ENCODE measurements around the gene SENP2. TPM values are rescaled to one million over a fixed set of nuclear protein-coding genes. Genes with fewer than 3 reads are reported as not detected.

The SENP2 gene
- total and polyA plus RNA-seq, 8 donors: 5.7 to 20.7 (median 14.4) TPM

GRCh38 chr3:185646382-185647133 lies 60.5 kb downstream of the SENP2 start:
- WGBS, 2 donors: 73 to 82% methylated on average over 14 of the region's 14 CpGs
- DNase-seq (no peak), ATAC-seq (no peak), FAIRE-seq (no peak)
- no peaks in the 10 kb centered on the region for H3K36me3 ChIP-seq
- intact Hi-C loops (cut with DNase I): no loop called here
- no peaks in the 10 kb centered on the region for H3K27me3 ChIP-seq
- no peaks in the 10 kb centered on the region for H3K4me1 ChIP-seq
- no peak overlapping the region for H3K27ac ChIP-seq
- H3K4me3 ChIP-seq: no peak overlapping the region
- no peak for TF ChIP-seq CTCF (IDR thresholded peaks at IDR 0.05)
- no peaks in the 10 kb centered on the region for H3K9me3 ChIP-seq

GRCh38 chr3:185647134-185647879 lies 61.2 kb downstream of the SENP2 start:
- WGBS, 2 donors: 82 to 83% methylated on average over 19 of the region's 19 CpGs
- DNase-seq: no peak

GRCh38 chr3:185647880-185648210 lies 61.8 kb downstream of the SENP2 start:
- H3K4me1 ChIP-seq: no peaks in the 10 kb centered on the region
- H3K27ac ChIP-seq: no peak overlapping the region
- FAIRE-seq: no peak
- no peak for TF ChIP-seq CTCF (IDR thresholded peaks at IDR 0.05)
- intact Hi-C loops (cut with DNase I): no loop called here
- WGBS, 2 donors: 93% methylated on average over 10 of the region's 10 CpGs
- H3K27me3 ChIP-seq: no peaks in the 10 kb centered on the region
- no peak for ATAC-seq
- H3K9me3 ChIP-seq: no peaks in the 10 kb centered on the region
- DNase-seq: no peak
- H3K4me3 ChIP-seq: no peak overlapping the region
- no peaks in the 10 kb centered on the region for H3K36me3 ChIP-seq

More at GRCh38 chr3:185647134-185647879, 61.2 kb downstream of the SENP2 start:
- FAIRE-seq (no peak), ATAC-seq (no peak)
- Histone ChIP-seq H3K4me1 (no peaks in the 10 kb centered on the region), H3K27ac (no peak overlapping the region), H3K9me3 (no peaks in the 10 kb centered on the region), H3K4me3 (no peak overlapping the region), H3K27me3 (no peaks in the 10 kb centered on the region), H3K36me3 (no peaks in the 10 kb centered on the region)
- no peak for TF ChIP-seq CTCF (IDR thresholded peaks at IDR 0.05)
- intact Hi-C loops (cut with DNase I): no loop called here

- no peak overlapping the region for H3K4me3 ChIP-seq
- no peak for DNase-seq
- TF ChIP-seq CTCF (IDR thresholded peaks at IDR 0.05): no peak
- intact Hi-C loops (cut with DNase I): no loop called here
- H3K4me1 ChIP-seq: no peaks in the 10 kb centered on the region
- no peaks in the 10 kb centered on the region for H3K9me3 ChIP-seq
- FAIRE-seq: no peak
- WGBS, 2 donors: 95 to 97% methylated on average over 4 of the region's 4 CpGs
- no peaks in the 10 kb centered on the region for H3K36me3 ChIP-seq
- no peak overlapping the region for H3K27ac ChIP-seq
- no peaks in the 10 kb centered on the region for H3K27me3 ChIP-seq
- no peak for ATAC-seq
Measured at GRCh38 chr3:185648396-185648795, 62.3 kb downstream of the SENP2 start.

GRCh38 chr3:185649414-185649813 lies 63.3 kb downstream of the SENP2 start:
- WGBS, 2 donors: 89 to 91% methylated on average over 10 of the region's 10 CpGs
- no peak overlapping the region for H3K27ac ChIP-seq
- H3K27me3 ChIP-seq: no peaks in the 10 kb centered on the region
- intact Hi-C loops (cut with DNase I): no loop called here
- ATAC-seq: no peak
- no peak for FAIRE-seq
- H3K4me3 ChIP-seq: no peak overlapping the region
- no peaks in the 10 kb centered on the region for H3K36me3 ChIP-seq
- no peak for TF ChIP-seq CTCF (IDR thresholded peaks at IDR 0.05)
- no peaks in the 10 kb centered on the region for H3K4me1 ChIP-seq
- no peaks in the 10 kb centered on the region for H3K9me3 ChIP-seq
- DNase-seq: no peak
